Gastrocnemius medialis (tissue), 4 donors: ENCODE results near the gene PALD1.

ENCODE experiments used
- CTCF ChIP-seq, 5 experiments: fragments of 450-650 bp in 3 of 5; fragments of 200-600 bp in 2 of 5; sonication (generic) in 2 of 5; IDR thresholded peaks in 4 of 5; conservative IDR thresholded peaks in 1 of 5; 1 replicate in 4 of 5; 2 replicates in 1 of 5; pipeline ENCODE4 v1.5.1; 2016 to 2019; ENCODE audit warnings: antibody characterized with exemption in 5 of 5, mild to moderate bottlenecking in 3 of 5, moderate library complexity in 3 of 5
- POLR2A ChIP-seq, 2 donors: fragments of 450-650 bp; IDR thresholded peaks; one replicate each; pipeline ENCODE4 v1.6.1; 2017; ENCODE audit warnings: antibody characterized with exemption in 2 of 2, mild to moderate bottlenecking in 2 of 2, moderate library complexity in 2 of 2

- TF ChIP-seq CTCF (IDR thresholded peaks at IDR 0.05 in 4 of 5, conservative IDR thresholded peaks at IDR 0.05 in 1 of 5) (no peak), POLR2A (IDR thresholded peaks at IDR 0.05) (no peak)
Observed at GRCh38 chr10:70491614-70492013, 13.0 kb downstream of the PALD1 start.
